ENCODE results near the gene HS6ST3. TPM values are rescaled to one million over a fixed set of nuclear protein-coding genes. Genes with fewer than 3 reads are reported as not detected.

HS6ST3 gene
- total and polyA plus RNA-seq, 2 donors from 2014 or later = 0.47 to 1.2 TPM

DNA sequence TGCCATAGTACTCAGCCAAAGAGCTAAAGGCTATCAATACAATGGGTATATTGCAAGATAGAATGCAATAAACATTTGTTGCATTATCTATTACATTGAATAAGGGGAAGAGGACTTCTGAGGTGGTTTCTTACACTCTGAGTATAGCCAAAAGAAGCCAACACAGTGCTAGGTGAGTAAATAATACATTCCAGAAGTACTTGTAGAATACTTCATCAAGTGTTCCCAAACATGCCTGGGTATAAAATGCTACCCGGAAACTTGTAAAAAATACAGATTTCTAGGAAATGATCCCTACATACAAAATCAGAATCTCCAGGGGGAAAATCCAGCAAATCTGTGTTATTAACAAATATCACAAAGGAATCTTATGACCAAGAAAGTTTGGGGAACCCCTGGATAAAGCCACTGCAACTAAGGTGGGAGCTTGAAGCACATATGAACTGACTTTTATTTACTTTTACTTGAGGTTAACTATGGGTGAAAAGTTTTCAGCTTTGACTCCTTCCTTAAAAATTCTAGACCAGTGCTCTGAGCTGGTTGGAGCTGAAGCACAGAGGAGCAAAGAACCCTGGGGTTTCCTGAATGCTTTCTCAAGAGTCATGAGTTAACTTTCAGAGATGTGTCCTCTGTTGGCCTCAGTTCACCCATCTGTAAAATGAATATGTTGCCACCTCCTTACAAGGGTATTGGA lies 768.4 kb downstream of the HS6ST3 start:
- Histone ChIP-seq H3K27ac (ENCODE audit: low read depth in 2 of 2, low read length in 2 of 2) (no peak overlapping the region), H3K27me3 (ENCODE audit: control insufficient read depth, insufficient read depth, low read length) (no peaks in the 10 kb centered on the region), H3K9ac (ENCODE audit: low read length in 3 of 3) (no peak overlapping the region), H3K9me3 (ENCODE audit: control insufficient read depth in 2 of 3, insufficient read depth in 1 of 3, low read length in 3 of 3) (no peaks in the 10 kb centered on the region), H3K4me3 (ENCODE audit: low read length in 3 of 3) (no peak overlapping the region), H3K36me3 (ENCODE audit: control insufficient read depth in 2 of 3, insufficient read depth in 3 of 3, low read length in 3 of 3) (no peaks in the 10 kb centered on the region), H3K4me1 (ENCODE audit: control insufficient read depth in 2 of 3, insufficient read depth in 2 of 3, low read depth in 1 of 3, low read length in 3 of 3) (no peaks in the 10 kb centered on the region)
- no peak for DNase-seq
- TF ChIP-seq, protein P1, sequence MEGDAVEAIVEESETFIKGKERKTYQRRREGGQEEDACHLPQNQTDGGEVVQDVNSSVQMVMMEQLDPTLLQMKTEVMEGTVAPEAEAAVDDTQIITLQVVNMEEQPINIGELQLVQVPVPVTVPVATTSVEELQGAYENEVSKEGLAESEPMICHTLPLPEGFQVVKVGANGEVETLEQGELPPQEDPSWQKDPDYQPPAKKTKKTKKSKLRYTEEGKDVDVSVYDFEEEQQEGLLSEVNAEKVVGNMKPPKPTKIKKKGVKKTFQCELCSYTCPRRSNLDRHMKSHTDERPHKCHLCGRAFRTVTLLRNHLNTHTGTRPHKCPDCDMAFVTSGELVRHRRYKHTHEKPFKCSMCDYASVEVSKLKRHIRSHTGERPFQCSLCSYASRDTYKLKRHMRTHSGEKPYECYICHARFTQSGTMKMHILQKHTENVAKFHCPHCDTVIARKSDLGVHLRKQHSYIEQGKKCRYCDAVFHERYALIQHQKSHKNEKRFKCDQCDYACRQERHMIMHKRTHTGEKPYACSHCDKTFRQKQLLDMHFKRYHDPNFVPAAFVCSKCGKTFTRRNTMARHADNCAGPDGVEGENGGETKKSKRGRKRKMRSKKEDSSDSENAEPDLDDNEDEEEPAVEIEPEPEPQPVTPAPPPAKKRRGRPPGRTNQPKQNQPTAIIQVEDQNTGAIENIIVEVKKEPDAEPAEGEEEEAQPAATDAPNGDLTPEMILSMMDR (IDR thresholded peaks at IDR 0.05; ENCODE audit: borderline replicate concordance, extremely low read depth, insufficient read depth) = no peak
- no peak for FAIRE-seq
- intact Hi-C loops (cut with DNase I) = no loop called here

GRCh38 chr13:96860882-96861281 lies 771.0 kb downstream of the HS6ST3 start:
- no peak overlapping the region for H3K9ac ChIP-seq (ENCODE audit: low read length in 3 of 3)
- TF ChIP-seq, protein P1 (IDR thresholded peaks at IDR 0.05; ENCODE audit: borderline replicate concordance, extremely low read depth, insufficient read depth) = no peak
- H3K4me1 ChIP-seq (ENCODE audit: control insufficient read depth in 2 of 3, insufficient read depth in 2 of 3, low read depth in 1 of 3, low read length in 3 of 3) = no peaks in the 10 kb centered on the region
- no peak for DNase-seq
- no peaks in the 10 kb centered on the region for H3K27me3 ChIP-seq (ENCODE audit: control insufficient read depth, insufficient read depth, low read length)
- no peak for FAIRE-seq
- no peaks in the 10 kb centered on the region for H3K36me3 ChIP-seq (ENCODE audit: control insufficient read depth in 2 of 3, insufficient read depth in 3 of 3, low read length in 3 of 3)
- H3K4me3 ChIP-seq (ENCODE audit: low read length in 3 of 3) = no peak overlapping the region
- H3K27ac ChIP-seq (ENCODE audit: low read depth in 2 of 2, low read length in 2 of 2) = no peak overlapping the region
- intact Hi-C loops (cut with DNase I) = no loop called here
- no peaks in the 10 kb centered on the region for H3K9me3 ChIP-seq (ENCODE audit: control insufficient read depth in 2 of 3, insufficient read depth in 1 of 3, low read length in 3 of 3)

- intact Hi-C loops (cut with DNase I) = no loop called here
- Histone ChIP-seq H3K9ac (ENCODE audit: low read length in 3 of 3) (no peak overlapping the region), H3K27ac (ENCODE audit: low read depth in 2 of 2, low read length in 2 of 2) (no peak overlapping the region), H3K4me1 (ENCODE audit: control insufficient read depth in 2 of 3, insufficient read depth in 2 of 3, low read depth in 1 of 3, low read length in 3 of 3) (no peaks in the 10 kb centered on the region), H3K4me3 (ENCODE audit: low read length in 3 of 3) (no peak overlapping the region), H3K9me3 (ENCODE audit: control insufficient read depth in 2 of 3, insufficient read depth in 1 of 3, low read length in 3 of 3) (no peaks in the 10 kb centered on the region), H3K27me3 (ENCODE audit: control insufficient read depth, insufficient read depth, low read length) (no peaks in the 10 kb centered on the region), H3K36me3 (ENCODE audit: control insufficient read depth in 2 of 3, insufficient read depth in 3 of 3, low read length in 3 of 3) (no peaks in the 10 kb centered on the region)
- FAIRE-seq (no peak), DNase-seq (no peak)
- TF ChIP-seq, protein P1 (IDR thresholded peaks at IDR 0.05; ENCODE audit: borderline replicate concordance, extremely low read depth, insufficient read depth) = no peak
Observed at GRCh38 chr13:96862093-96862492, 772.2 kb downstream of the HS6ST3 start.

DNA sequence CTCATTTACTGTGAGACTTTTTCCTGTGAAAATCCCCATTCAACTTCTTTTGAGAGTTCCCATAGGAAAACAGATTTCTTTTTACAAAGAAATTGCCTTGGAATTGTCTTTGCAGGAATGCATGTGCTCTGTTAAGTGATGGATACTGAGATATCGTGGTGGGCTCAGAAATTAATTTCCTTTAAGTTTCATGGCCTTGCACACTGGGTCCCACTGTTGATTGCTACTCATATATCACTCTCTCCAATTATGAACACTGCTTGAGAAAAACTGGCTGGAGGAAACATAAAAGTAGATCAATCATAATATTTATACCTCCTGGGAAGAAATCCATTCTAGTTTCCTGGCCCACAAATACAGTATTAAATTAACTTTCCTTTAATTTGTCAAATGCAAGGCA lies 773.1 kb downstream of the HS6ST3 start:
- H3K27me3 ChIP-seq (ENCODE audit: control insufficient read depth, insufficient read depth, low read length) = no peaks in the 10 kb centered on the region
- no peak for FAIRE-seq
- DNase-seq = no peak
- H3K9me3 ChIP-seq (ENCODE audit: control insufficient read depth in 2 of 3, insufficient read depth in 1 of 3, low read length in 3 of 3) = no peaks in the 10 kb centered on the region
- H3K4me1 ChIP-seq (ENCODE audit: control insufficient read depth in 2 of 3, insufficient read depth in 2 of 3, low read depth in 1 of 3, low read length in 3 of 3) = no peaks in the 10 kb centered on the region
- H3K36me3 ChIP-seq (ENCODE audit: control insufficient read depth in 2 of 3, insufficient read depth in 3 of 3, low read length in 3 of 3) = no peaks in the 10 kb centered on the region
- no peak overlapping the region for H3K9ac ChIP-seq (ENCODE audit: low read length in 3 of 3)
- no peak overlapping the region for H3K4me3 ChIP-seq (ENCODE audit: low read length in 3 of 3)
- TF ChIP-seq, protein P1 (IDR thresholded peaks at IDR 0.05; ENCODE audit: borderline replicate concordance, extremely low read depth, insufficient read depth) = no peak
- intact Hi-C loops (cut with DNase I) = no loop called here
- H3K27ac ChIP-seq (ENCODE audit: low read depth in 2 of 2, low read length in 2 of 2) = no peak overlapping the region
